HEK293 (cell line): ENCODE measurements around the gene SPP2.
A peak's percentile ranks its signal among the peaks of the same experiment; 100 is the strongest.

Experiments used
- CTCF ChIA-PET: fragments of 350-600 bp; formaldehyde crosslinking; extraction: SDS; loops from one replicate; lab custom pipeline; 2021; ENCODE audit warnings: antibody characterized with exemption; lab: Yijun Ruan, JAX
- POLR2A ChIA-PET: fragments of 300-600 bp; formaldehyde crosslinking; extraction: SDS; loops from one replicate; lab custom pipeline; 2020; ENCODE audit warnings: antibody characterized with exemption, inconsistent platforms; lab: Yijun Ruan, JAX
- H3K27ac ChIP-seq: fragments of 200-500 bp; sonication (Bioruptor generic); 2 replicates; pipeline ENCODE4 v1.5.1; 2014; ENCODE audit warnings: low read depth, low read length, control low read depth, inconsistent platforms; ENCODE audit errors: extremely low read depth
- H3K36me3 ChIP-seq, 2 experiments: fragments of 200-500 bp in 1 of 2; sonication (Bioruptor generic) in 1 of 2; 1 replicate in 1 of 2; 2 replicates in 1 of 2; pipeline ENCODE4 v1.5.1; 2014 to 2017; ENCODE audit warnings: inconsistent platforms in 2 of 2, low read length in 2 of 2; ENCODE audit not compliant: control insufficient read depth in 2 of 2, insufficient read depth in 1 of 2
- H3K4me1 ChIP-seq: fragments of 200-500 bp; sonication (Bioruptor generic); 2 replicates; pipeline ENCODE4 v1.5.1; 2014; ENCODE audit warnings: mild to moderate bottlenecking, low read length, inconsistent platforms; ENCODE audit not compliant: control insufficient read depth, insufficient read depth
- H3K4me3 ChIP-seq: 2 replicates; pipeline ENCODE4 v1.5.1; 2011; ENCODE audit warnings: low read depth, mild to moderate bottlenecking, control low read depth, low read length, moderate library complexity
- H3K9me3 ChIP-seq: fragments of 200-500 bp; sonication (Bioruptor generic); 2 replicates; pipeline ENCODE4 v1.5.1; 2014; ENCODE audit warnings: low read depth, low read length, inconsistent platforms; ENCODE audit not compliant: control insufficient read depth, insufficient read depth
- BCL11A ChIP-seq: fragments of 450-650 bp; formaldehyde crosslinking; IDR thresholded peaks from 2 replicates; pipeline ENCODE4 v1.5.1; 2016; ENCODE audit warnings: low read depth, missing biosample characterization, missing genetic modification characterization
- EGR2 ChIP-seq: fragments of 450-650 bp; formaldehyde crosslinking; IDR thresholded peaks from 2 replicates; pipeline ENCODE4 v1.5.1; 2016; ENCODE audit warnings: low read depth, missing biosample characterization, missing genetic modification characterization
- GLIS1 ChIP-seq: fragments of 450-650 bp; formaldehyde crosslinking; IDR thresholded peaks from 2 replicates; pipeline ENCODE4 v1.5.1; 2016; ENCODE audit warnings: missing biosample characterization, missing genetic modification characterization
- PRDM1 ChIP-seq: fragments of 450-650 bp; formaldehyde crosslinking; IDR thresholded peaks from 2 replicates; pipeline ENCODE4; 2016; ENCODE audit warnings: missing biosample characterization, missing genetic modification characterization
- PRDM2 ChIP-seq: fragments of 450-650 bp; formaldehyde crosslinking; IDR thresholded peaks from 2 replicates; pipeline ENCODE4 v1.5.1; 2016; ENCODE audit warnings: missing biosample characterization, missing genetic modification characterization, borderline replicate concordance
- SCRT2 ChIP-seq: fragments of 450-650 bp; formaldehyde crosslinking; IDR thresholded peaks from 2 replicates; pipeline ENCODE4 v1.5.1; 2016; ENCODE audit warnings: missing biosample characterization, missing genetic modification characterization
- YY1 ChIP-seq: fragments of 450-650 bp; formaldehyde crosslinking; IDR thresholded peaks from 2 replicates; pipeline ENCODE4 v1.5.1; 2018; ENCODE audit warnings: missing biosample characterization, missing genetic modification characterization
- ZBTB17 ChIP-seq: fragments of 450-650 bp; formaldehyde crosslinking; IDR thresholded peaks from 2 replicates; pipeline ENCODE4 v1.5.1; 2016; ENCODE audit warnings: missing biosample characterization, missing genetic modification characterization
- ZNF140 ChIP-seq: fragments of 450-650 bp; formaldehyde crosslinking; IDR thresholded peaks from 2 replicates; pipeline ENCODE4 v1.5.1; 2016; ENCODE audit warnings: missing biosample characterization, missing genetic modification characterization
- ZNF211 ChIP-seq: fragments of 450-650 bp; formaldehyde crosslinking; IDR thresholded peaks from 2 replicates; pipeline ENCODE4 v1.5.1; 2016; ENCODE audit warnings: low read depth, missing biosample characterization, missing genetic modification characterization
- ZNF23 ChIP-seq: fragments of 450-650 bp; formaldehyde crosslinking; IDR thresholded peaks from 2 replicates; pipeline ENCODE4 v1.5.1; 2016; ENCODE audit warnings: missing biosample characterization, missing genetic modification characterization, borderline replicate concordance
- ZNF24 ChIP-seq: fragments of 450-650 bp; formaldehyde crosslinking; IDR thresholded peaks from 2 replicates; pipeline ENCODE4 v1.5.1; 2016; ENCODE audit warnings: missing biosample characterization, missing genetic modification characterization
- ZNF266 ChIP-seq: fragments of 450-650 bp; formaldehyde crosslinking; IDR thresholded peaks from 2 replicates; pipeline ENCODE4 v1.5.1; 2016; ENCODE audit warnings: missing biosample characterization, missing genetic modification characterization, low read depth
- ZNF433 ChIP-seq: fragments of 450-650 bp; formaldehyde crosslinking; IDR thresholded peaks from 2 replicates; pipeline ENCODE4 v1.5.1; 2016; ENCODE audit warnings: missing biosample characterization, missing genetic modification characterization, low read depth
- ZNF580 ChIP-seq: fragments of 450-650 bp; formaldehyde crosslinking; IDR thresholded peaks from 2 replicates; pipeline ENCODE4 v1.5.1; 2016; ENCODE audit warnings: missing biosample characterization, missing genetic modification characterization
- ZNF639 ChIP-seq: fragments of 450-650 bp; formaldehyde crosslinking; IDR thresholded peaks from 2 replicates; pipeline ENCODE4 v1.5.1; 2016; ENCODE audit warnings: missing biosample characterization, missing genetic modification characterization
- ZNF654 ChIP-seq: fragments of 450-650 bp; formaldehyde crosslinking; IDR thresholded peaks from 2 replicates; pipeline ENCODE4 v1.5.1; 2016; ENCODE audit warnings: low read depth, missing biosample characterization, missing genetic modification characterization
- TF ChIP-seq, protein P1 (sequence below): fragments of 450-650 bp; formaldehyde crosslinking; IDR thresholded peaks from 2 replicates; pipeline ENCODE4 v1.5.1; 2016; ENCODE audit warnings: missing biosample characterization, missing genetic modification characterization
- TF ChIP-seq, protein P2 (sequence below): fragments of 450-650 bp; formaldehyde crosslinking; IDR thresholded peaks from 2 replicates; pipeline ENCODE4 v1.5.1; 2017; ENCODE audit warnings: missing biosample characterization, missing genetic modification characterization

The SPP2 gene

DNA sequence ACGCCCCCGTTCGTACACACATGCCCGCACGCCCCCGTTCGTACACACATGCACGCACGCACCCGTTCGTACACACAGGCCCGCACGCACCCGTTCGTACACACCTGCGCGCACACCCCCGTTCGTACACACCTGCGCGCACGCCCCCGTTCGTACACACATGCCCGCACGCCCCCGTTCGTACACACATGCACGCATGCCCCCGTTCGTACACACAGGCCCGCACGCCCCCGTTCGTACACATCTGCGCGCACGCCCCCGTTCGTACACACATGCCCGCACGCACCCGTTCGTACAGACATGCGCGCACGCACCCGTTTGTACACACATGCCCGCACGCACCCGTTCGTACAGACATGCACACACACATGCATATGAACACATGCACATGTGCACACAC, 45.7 kb downstream of the SPP2 start:
- ChIA-PET POLR2A (no interaction called here), CTCF (interaction anchor here (0.7 kb wide), 1 partner anchor 195 kb away, joined by 3 read pairs; no protein-coding TSS in a partner anchor)
- H3K27ac ChIP-seq = no peak overlapping the region
- H3K9me3 ChIP-seq = no peaks in the 10 kb centered on the region
- no peaks in the 10 kb centered on the region for H3K36me3 ChIP-seq
- no peak for TF ChIP-seq PRDM2 (tag by site-specific recombination)
- no peak for TF ChIP-seq GLIS1 (tag by site-specific recombination)
- TF ChIP-seq ZNF266 (tag by site-specific recombination) = no peak
- TF ChIP-seq ZNF433 = no peak
- TF ChIP-seq YY1 (tag by site-specific recombination) = no peak
- TF ChIP-seq EGR2 = no peak
- no peak for TF ChIP-seq ZNF639
- TF ChIP-seq, protein P1, sequence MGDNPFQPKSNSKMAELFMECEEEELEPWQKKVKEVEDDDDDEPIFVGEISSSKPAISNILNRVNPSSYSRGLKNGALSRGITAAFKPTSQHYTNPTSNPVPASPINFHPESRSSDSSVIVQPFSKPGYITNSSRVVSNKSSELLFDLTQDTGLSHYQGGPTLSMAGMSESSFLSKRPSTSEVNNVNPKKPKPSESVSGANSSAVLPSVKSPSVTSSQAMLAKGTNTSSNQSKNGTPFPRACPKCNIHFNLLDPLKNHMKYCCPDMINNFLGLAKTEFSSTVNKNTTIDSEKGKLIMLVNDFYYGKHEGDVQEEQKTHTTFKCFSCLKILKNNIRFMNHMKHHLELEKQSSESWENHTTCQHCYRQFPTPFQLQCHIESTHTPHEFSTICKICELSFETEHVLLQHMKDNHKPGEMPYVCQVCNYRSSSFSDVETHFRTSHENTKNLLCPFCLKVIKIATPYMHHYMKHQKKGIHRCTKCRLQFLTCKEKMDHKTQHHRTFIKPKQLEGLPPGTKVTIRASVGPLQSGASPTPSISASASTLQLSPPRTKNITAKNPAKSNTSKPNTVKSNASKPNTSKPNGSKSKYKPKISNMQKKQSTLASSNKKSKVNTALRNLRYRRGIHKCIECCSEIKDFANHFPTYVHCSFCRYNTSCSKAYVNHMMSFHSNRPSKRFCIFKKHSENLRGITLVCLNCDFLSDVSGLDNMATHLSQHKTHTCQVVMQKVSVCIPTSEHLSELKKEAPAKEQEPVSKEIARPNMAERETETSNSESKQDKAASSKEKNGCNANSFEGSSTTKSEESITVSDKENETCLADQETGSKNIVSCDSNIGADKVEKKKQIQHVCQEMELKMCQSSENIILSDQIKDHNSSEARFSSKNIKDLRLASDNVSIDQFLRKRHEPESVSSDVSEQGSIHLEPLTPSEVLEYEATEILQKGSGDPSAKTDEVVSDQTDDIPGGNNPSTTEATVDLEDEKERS (tag by site-specific recombination) = no peak
- no peak for TF ChIP-seq ZNF211
- TF ChIP-seq ZNF140 = no peak
- no peak for TF ChIP-seq ZBTB17 (tag by site-specific recombination)
- no peak for TF ChIP-seq ZNF23
- TF ChIP-seq BCL11A (tag by site-specific recombination) = no peak
- TF ChIP-seq ZNF24 (tag by site-specific recombination) = no peak
- TF ChIP-seq SCRT2 = no peak
- no peak for TF ChIP-seq ZNF654 (tag by site-specific recombination)
- TF ChIP-seq PRDM1 = no peak
- H3K4me3 ChIP-seq = no peak overlapping the region
- H3K4me1 ChIP-seq = no peaks in the 10 kb centered on the region

DNA sequence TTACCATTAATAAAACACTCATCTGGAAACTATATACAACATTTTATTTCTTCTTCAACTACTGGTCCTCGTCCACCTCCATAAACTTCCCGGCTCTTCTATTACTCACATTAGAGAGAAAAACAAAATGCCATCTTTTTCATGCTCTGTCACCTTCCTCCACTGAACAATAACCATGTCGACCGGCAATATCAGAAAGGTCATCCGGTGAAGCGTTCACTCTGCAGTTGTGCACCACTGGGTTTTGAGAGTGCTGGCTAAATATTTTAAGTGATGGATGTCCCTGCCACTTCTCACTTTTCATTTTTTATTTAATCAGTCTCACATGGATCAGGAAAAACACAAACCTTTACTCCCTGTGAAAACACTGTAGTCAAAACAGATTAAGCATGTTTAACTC, 48.2 kb downstream of the SPP2 start:
- ChIA-PET CTCF (no interaction called here), POLR2A (no interaction called here)
- no peak overlapping the region for H3K27ac ChIP-seq
- H3K36me3 ChIP-seq = no peaks in the 10 kb centered on the region
- no peaks in the 10 kb centered on the region for H3K4me1 ChIP-seq
- no peak overlapping the region for H3K4me3 ChIP-seq
- TF ChIP-seq, protein P2, sequence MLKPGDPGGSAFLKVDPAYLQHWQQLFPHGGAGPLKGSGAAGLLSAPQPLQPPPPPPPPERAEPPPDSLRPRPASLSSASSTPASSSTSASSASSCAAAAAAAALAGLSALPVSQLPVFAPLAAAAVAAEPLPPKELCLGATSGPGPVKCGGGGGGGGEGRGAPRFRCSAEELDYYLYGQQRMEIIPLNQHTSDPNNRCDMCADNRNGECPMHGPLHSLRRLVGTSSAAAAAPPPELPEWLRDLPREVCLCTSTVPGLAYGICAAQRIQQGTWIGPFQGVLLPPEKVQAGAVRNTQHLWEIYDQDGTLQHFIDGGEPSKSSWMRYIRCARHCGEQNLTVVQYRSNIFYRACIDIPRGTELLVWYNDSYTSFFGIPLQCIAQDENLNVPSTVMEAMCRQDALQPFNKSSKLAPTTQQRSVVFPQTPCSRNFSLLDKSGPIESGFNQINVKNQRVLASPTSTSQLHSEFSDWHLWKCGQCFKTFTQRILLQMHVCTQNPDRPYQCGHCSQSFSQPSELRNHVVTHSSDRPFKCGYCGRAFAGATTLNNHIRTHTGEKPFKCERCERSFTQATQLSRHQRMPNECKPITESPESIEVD (tag by site-specific recombination) = peak; percentile 21; the same call in 1 of the 2 replicates
- TF ChIP-seq ZNF580 (tag by site-specific recombination) = no peak
- no peaks in the 10 kb centered on the region for H3K9me3 ChIP-seq
